Fibroblast of gingiva (primary cell): Measurements from ENCODE around the gene CST7.

ENCODE experiments used
- DNase-seq: peaks from one replicate; pipeline ENCODE4 v3.0.0-alpha.2; 2011; ENCODE audit warnings: low read depth

CST7 gene

GRCh38 chr20:24950836-24951525, 1.9 kb downstream of the CST7 start:
- no peak for DNase-seq

GRCh38 chr20:24951536-24952083, 2.5 kb downstream of the CST7 start:
- DNase-seq: no peak

GRCh38 chr20:24952376-24953208, 3.5 kb downstream of the CST7 start:
- DNase-seq: no peak

- DNase-seq: no peak
Observed at GRCh38 chr20:24953209-24953575, 4.1 kb downstream of the CST7 start.

- no peak for DNase-seq
Observed at GRCh38 chr20:24953621-24954133, 4.6 kb downstream of the CST7 start.

GRCh38 chr20:24954151-24954550, 5.1 kb downstream of the CST7 start:
- DNase-seq: no peak

- DNase-seq: no peak
Observed at GRCh38 chr20:24954566-24954965, 5.5 kb downstream of the CST7 start.

- DNase-seq: no peak
Observed at GRCh38 chr20:24955045-24955444, 6.0 kb downstream of the CST7 start.

- no peak for DNase-seq
Observed at GRCh38 chr20:24956001-24956841, 7.2 kb downstream of the CST7 start.

GRCh38 chr20:24957326-24958016, 8.4 kb downstream of the CST7 start:
- DNase-seq: no peak

- no peak for DNase-seq
Observed at GRCh38 chr20:24958506-24959385, 9.7 kb downstream of the CST7 start.

GRCh38 chr20:24959591-24960301, 10.7 kb downstream of the CST7 start:
- DNase-seq: no peak

- DNase-seq: no peak
Observed at GRCh38 chr20:24960302-24960801, 11.3 kb downstream of the CST7 start.

- DNase-seq: no peak
Observed at GRCh38 chr20:24960861-24961260, 11.8 kb downstream of the CST7 start.

GRCh38 chr20:24961384-24962181, 12.5 kb downstream of the CST7 start:
- no peak for DNase-seq

GRCh38 chr20:24962182-24962492, 13.1 kb downstream of the CST7 start:
- DNase-seq: no peak

- no peak for DNase-seq
Observed at GRCh38 chr20:24962510-24962909, 13.4 kb downstream of the CST7 start.

GRCh38 chr20:24963672-24964505, 14.8 kb downstream of the CST7 start:
- DNase-seq: no peak
